SH-SY5Y (cell line): ENCODE measurements around the gene VTI1A.

Source experiments
- GATA2 ChIP-seq: IDR thresholded peaks from 2 replicates; pipeline ENCODE4 v1.6.1; 2011; ENCODE audit warnings: mild to moderate bottlenecking, low read depth, low read length
- GATA3 ChIP-seq: IDR thresholded peaks from 2 replicates; pipeline ENCODE4 v1.6.1; 2011; ENCODE audit warnings: low read depth, mild to moderate bottlenecking, low read length, moderate library complexity

DNA sequence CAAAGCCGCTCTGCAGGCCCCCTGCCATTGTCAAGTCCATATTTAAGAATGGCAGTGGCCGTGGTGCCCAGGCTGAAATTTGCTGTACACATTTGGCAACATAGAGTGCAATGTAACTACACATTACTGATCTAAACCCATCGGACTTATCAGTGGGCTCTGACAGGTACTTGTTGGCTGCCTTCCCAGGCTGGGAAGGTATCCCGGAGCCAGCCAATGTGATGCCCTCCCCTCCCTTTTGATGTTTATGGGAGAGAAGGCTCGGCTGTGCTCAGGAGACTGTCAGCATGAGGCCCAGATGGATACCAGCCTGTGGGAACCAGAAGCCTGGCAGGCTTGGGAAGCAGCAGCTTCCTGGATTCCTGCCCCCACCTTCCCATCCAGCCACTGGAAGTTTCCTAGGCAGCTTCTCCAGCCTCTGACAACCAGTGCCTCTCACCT, 357.0 kb downstream of the VTI1A start:
- TF ChIP-seq GATA2, result no peak
- no peak for TF ChIP-seq GATA3
